Activated CD8-positive, alpha-beta memory T cell treated with anti-CD3 and anti-CD28 coated beads, Interleukin-2, amount 10 ng/mL, durations not matched to agents 7 days and 5 days (primary cell): ENCODE measurements around the gene NUBP2. TPM values are rescaled to one million over a fixed set of nuclear protein-coding genes. Genes with fewer than 3 reads are reported as not detected.
A peak's percentile ranks its signal among the peaks of the same experiment; 100 is the strongest.

ENCODE experiments used
- ATAC-seq: fragments of 150-1000 bp; cut with Tn5 transposase; one replicate; pipeline ENCODE4 v1.10.0; 2021; ENCODE audit warnings: moderate library complexity
- CTCF ChIA-PET: fragments of 350-600 bp; sonication (Branson Sonifier 250); formaldehyde crosslinking; loops from one replicate; lab custom pipeline; 2021; ENCODE audit warnings: antibody characterized with exemption; lab: Charles Lee
- DNase-seq: peaks from one replicate; pipeline ENCODE4 v3.0.0-alpha.2; 2020
- H3K27ac Mint-ChIP-seq: one replicate; pipeline ENCODE4 v1.8.0; 2021; ENCODE audit warnings: mild to moderate bottlenecking, mixed read lengths
- H3K27me3 Mint-ChIP-seq: one replicate; pipeline ENCODE4 v1.8.0; 2021; ENCODE audit warnings: mixed read lengths
- H3K36me3 Mint-ChIP-seq: one replicate; pipeline ENCODE4 v1.8.0; 2021; ENCODE audit warnings: mild to moderate bottlenecking, mixed read lengths
- H3K4me1 Mint-ChIP-seq: one replicate; pipeline ENCODE4 v1.8.0; 2021; ENCODE audit warnings: mixed read lengths
- H3K4me3 Mint-ChIP-seq: one replicate; pipeline ENCODE4 v1.8.0; 2021; ENCODE audit warnings: mild to moderate bottlenecking, moderate library complexity, mixed read lengths
- H3K9me3 Mint-ChIP-seq: one replicate; pipeline ENCODE4 v1.8.0; 2022; ENCODE audit warnings: low read depth, mixed read lengths
- total RNA-seq, 2 experiments: library from RNA; stranded (reverse); gene quantifications; one replicate each; pipeline ENCODE4 v1.2.3, GENCODE V29; 2021

The NUBP2 gene
- total RNA-seq, 2 experiments from 2014 or later: 52.5 to 64.0 TPM

DNA sequence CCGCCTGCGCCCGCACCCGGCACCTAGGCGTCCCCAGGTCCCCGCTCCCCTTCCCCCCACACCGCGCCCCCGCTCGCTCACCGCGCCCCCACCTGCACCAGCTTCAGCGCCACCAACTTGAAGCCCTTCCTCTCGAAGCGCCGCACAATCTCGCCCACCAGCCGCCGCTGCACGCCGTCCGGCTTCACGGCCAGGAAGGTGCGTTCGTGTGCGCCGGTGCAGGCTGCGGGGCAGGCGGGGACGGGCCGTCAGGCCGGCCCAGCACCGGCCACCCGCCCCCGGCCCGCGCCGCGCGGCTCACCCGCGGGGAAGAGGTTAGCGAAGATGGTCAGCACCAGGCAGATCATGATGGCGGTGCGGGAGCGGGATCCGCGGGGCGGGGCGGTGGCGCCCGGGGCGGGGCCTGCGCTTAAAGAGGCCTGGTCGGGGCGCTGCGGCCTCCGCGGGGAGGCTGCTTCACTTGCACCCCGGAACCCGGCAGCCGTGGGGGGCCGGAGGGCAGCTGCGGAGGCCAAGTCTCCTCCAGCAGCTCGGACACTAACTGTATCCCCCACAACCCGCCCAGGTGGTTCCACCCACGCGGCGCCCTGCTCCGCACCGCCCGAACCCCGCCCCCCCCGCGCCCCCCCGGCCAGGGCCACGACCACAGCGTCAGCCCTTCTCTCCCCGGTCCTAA, 11.4 kb upstream of the NUBP2 start, which contains the start of gene NME3:
Gene NME3, minus strand, starts transcription at position 356 of the 676 bp plus-strand sequence. Its CDS starts 9 bp downstream, at position 347.
- Mint-ChIP-seq H3K27ac (peak within 1 kb of the TSS; percentile 98), H3K4me1 (peaks cover 13% of the 10 kb centered on the region), H3K4me3 (peak within 1 kb of the TSS; percentile 100), H3K9me3 (no peaks in the 10 kb centered on the region), H3K27me3 (no peaks in the 10 kb centered on the region), H3K36me3 (peaks cover 7% of the 10 kb centered on the region)
- DNase-seq: peak; percentile 86
- ATAC-seq: peak; percentile 63
- CTCF ChIA-PET: interaction anchor here (1.3 to 4.5 kb wide), 5 partner anchors 11 to 66 kb away, joined by 3 to 47 read pairs (median 7); partner anchors contain the start of genes MAPK8IP3, NUBP2 and SPSB3

DNA sequence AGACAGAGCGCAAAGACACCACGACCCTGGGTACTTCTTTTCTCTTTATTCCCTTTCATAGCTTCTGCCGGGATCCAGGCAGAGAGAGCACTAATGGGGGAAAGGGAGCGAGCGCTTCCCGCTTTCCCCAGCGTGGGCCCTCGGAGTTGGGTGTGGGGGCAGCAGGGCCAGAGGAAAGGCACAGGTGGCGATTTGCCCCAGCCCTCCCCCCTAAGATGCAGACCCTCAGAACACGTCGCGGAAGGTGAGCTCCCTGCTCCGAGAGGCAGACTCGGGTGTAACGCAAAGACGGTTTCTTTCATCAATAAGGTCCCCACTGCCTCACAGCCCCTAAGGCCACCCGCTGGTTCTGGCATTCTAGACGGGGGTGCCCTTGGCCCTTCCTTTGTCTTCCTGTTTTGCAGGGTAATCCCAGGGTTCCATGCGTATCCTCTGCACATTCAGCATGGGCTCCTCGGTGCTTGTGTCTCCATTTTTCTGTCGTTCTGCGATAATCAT, 10.8 kb upstream of the NUBP2 start:
- Mint-ChIP-seq H3K4me3 (peak overlapping the region; percentile 100), H3K27me3 (no peaks in the 10 kb centered on the region), H3K27ac (peak overlapping the region; percentile 98), H3K36me3 (peaks cover 7% of the 10 kb centered on the region), H3K9me3 (no peaks in the 10 kb centered on the region), H3K4me1 (peaks cover 13% of the 10 kb centered on the region)
- ATAC-seq (no peak), DNase-seq (no peak)
- CTCF ChIA-PET: interaction anchor here (1.2 to 4.5 kb wide), 6 partner anchors 10 to 345 kb away, joined by 3 to 47 read pairs (median 6); partner anchors contain the start of genes IFT140, MAPK8IP3, NUBP2 and SPSB3

DNA sequence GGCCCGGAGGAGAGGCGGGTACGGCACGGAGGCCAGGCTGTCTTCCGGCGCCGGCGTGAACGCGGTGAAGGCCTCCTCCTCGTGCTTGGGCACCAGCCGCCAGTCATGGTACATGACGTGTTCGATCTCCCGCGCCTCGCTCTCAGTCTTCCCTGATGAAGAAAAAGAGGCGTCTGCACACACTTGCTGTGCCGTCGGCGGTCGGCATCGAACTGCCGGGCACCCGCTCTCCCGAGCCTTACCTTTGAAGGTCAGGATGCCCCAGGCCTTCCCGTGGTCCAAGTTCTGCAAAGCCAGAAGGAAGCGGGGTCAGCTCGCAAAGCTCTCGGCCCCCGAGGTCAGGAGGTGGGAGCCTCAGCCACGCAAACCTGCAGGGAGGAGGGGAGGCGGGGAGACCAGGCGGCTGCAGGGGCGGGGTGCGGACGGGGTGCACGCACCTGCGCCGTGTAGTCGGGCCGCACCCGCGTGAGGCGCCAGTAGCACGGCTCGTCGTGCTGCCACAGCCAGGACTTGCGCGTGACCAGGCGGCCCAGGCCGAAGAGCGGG, 10.3 kb upstream of the NUBP2 start, which contains the start of gene EME2:
Gene EME2, plus strand, starts transcription at position 449 of the 546 bp plus-strand sequence. CDS start 418 bp downstream, outside the sequence.
- H3K9me3 Mint-ChIP-seq: no peaks in the 10 kb centered on the region
- ATAC-seq: peak; percentile 21

DNA sequence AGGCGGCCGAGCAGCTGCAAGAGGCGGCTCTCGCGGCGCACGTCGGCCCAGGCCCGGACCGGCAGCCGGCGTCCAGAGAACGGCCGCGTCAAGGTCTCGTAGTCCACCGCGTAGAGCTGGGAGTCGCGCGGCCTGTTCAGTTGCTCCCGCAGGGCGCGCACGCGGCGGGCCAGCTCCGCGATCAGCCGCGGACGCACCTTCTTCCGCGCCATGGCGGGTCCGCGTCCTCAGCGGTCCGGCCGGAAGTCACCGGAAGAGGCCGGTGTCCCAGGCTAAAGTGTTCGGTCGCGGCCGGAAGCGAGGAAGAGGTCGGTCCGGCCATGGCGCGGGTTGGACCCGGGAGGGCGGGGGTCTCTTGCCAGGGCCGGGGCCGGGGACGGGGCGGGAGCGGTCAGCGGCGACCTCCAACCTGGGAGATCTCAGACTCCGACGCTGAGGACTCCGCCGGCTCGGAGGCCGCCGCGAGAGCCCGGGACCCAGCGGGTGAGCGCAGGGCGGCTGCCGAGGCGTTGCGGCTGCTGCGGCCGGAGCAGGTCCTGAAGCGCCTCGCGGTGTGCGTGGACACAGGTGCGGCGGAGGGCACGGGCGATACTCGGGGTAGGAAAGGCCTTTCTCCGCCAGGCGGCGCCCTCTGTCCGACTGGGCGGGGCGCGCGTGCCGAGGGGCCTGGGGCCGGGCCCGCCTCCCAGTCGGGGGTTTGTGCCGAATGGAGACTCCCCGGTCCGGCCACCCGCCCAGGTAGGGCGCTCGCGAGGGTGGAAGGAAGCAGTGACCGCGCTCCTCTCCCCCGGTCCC, 9.7 kb upstream of the NUBP2 start, which contains the start of gene MRPS34:
Gene MRPS34, minus strand, starts transcription at position 227 of the 795 bp plus-strand sequence. Its CDS starts 15 bp downstream, at position 212.
- ATAC-seq (peak; percentile 63), DNase-seq (peak; percentile 86)
- peak within 1 kb of the TSS; percentile 98 for H3K27ac Mint-ChIP-seq
- H3K27me3 Mint-ChIP-seq: no peaks in the 10 kb centered on the region
- peaks cover 7% of the 10 kb centered on the region for H3K36me3 Mint-ChIP-seq
- CTCF ChIA-PET: interaction anchor here (0.8 to 4.5 kb wide), 9 partner anchors 8 to 346 kb away, joined by 3 to 47 read pairs (median 5); partner anchors contain the start of genes IFT140, MAPK8IP3, NUBP2 and SPSB3
- peak within 1 kb of the TSS; percentile 100 for H3K4me3 Mint-ChIP-seq
- peaks cover 13% of the 10 kb centered on the region for H3K4me1 Mint-ChIP-seq
- H3K9me3 Mint-ChIP-seq: no peaks in the 10 kb centered on the region

More for the DNA sequence above, 10.3 kb upstream of the NUBP2 start, which contains the start of gene EME2:
- peak within 1 kb of the TSS; percentile 100 for H3K4me3 Mint-ChIP-seq
- peaks cover 13% of the 10 kb centered on the region for H3K4me1 Mint-ChIP-seq
- H3K27me3 Mint-ChIP-seq: no peaks in the 10 kb centered on the region
- peak within 1 kb of the TSS; percentile 98 for H3K27ac Mint-ChIP-seq
- DNase-seq: peak; percentile 74
- CTCF ChIA-PET: interaction anchor here (1.2 to 4.5 kb wide), 6 partner anchors 10 to 345 kb away, joined by 3 to 47 read pairs (median 6); partner anchors contain the start of genes IFT140, MAPK8IP3, NUBP2 and SPSB3
- peaks cover 7% of the 10 kb centered on the region for H3K36me3 Mint-ChIP-seq

DNA sequence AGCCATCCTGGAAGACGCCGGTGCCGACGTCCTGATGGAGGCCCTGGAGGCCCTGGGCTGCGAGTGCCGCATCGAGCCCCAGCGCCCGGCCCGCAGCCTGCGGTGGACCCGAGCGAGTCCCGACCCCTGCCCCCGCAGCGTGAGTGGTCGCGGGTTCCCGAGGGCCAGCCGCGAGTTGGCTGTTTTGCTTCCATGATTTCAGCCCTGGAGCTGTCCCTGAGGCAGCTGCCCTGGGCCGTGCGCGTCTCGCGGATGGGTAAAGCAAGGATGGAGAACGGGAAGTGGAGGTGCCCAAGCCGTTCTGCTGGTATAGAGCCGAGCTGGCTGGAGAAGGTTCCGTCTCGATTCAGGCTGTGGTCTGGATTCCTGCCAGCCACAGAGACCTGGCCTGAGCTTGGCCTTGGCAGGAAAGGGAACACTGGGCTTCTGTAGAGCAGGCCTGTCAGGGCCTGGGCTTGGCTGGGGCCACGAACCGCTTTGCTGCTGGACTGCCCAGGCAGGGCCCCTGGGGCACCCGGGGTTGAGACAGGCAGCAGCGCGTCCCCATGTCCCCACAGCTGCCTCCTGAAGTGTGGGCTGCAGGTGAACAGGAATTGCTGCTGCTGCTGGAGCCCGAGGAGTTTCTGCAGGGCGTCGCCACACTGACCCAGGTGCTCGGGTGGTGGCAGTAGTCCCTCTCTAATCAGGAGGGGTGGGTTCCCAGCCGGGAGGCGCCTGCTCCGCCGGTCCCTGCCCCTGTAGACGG, 8.9 kb upstream of the NUBP2 start:
- ATAC-seq (peak; percentile 7), DNase-seq (peak; percentile 51)
- peak overlapping the region; percentile 100 for H3K4me3 Mint-ChIP-seq
- H3K4me1 Mint-ChIP-seq: peaks cover 13% of the 10 kb centered on the region
- CTCF ChIA-PET: interaction anchor here (0.6 to 4.5 kb wide), 6 partner anchors 8 to 109 kb away, joined by 3 to 47 read pairs (median 4); partner anchors contain the start of genes MAPK8IP3, NUBP2 and SPSB3
- no peaks in the 10 kb centered on the region for H3K9me3 Mint-ChIP-seq
- no peaks in the 10 kb centered on the region for H3K27me3 Mint-ChIP-seq
- peak overlapping the region; percentile 32 for H3K27ac Mint-ChIP-seq
- H3K36me3 Mint-ChIP-seq: peaks cover 5% of the 10 kb centered on the region

DNA sequence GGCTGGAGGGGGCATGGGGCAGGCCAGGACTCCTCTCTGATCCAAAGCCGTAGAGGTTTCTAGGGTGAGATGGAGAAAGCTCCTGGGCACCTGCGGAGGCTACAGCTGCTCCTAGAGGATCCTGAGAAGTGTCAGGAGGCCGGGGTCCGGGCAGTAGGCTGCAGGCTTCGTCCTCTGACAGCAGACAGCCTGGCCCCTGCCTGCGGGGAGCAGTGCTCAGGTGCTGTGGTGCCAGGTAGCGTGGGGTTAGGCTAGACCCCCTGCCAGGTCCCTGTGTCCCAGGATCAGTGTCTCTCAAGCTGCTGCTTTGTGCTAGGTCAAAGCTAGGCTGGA, 8.3 kb upstream of the NUBP2 start:
- DNase-seq: no peak
- no peak for ATAC-seq
- H3K27ac Mint-ChIP-seq: no peak overlapping the region
- H3K9me3 Mint-ChIP-seq: no peaks in the 10 kb centered on the region
- peaks cover 13% of the 10 kb centered on the region for H3K4me1 Mint-ChIP-seq
- peaks cover 5% of the 10 kb centered on the region for H3K36me3 Mint-ChIP-seq
- peak overlapping the region; percentile 100 for H3K4me3 Mint-ChIP-seq
- no peaks in the 10 kb centered on the region for H3K27me3 Mint-ChIP-seq
- CTCF ChIA-PET: interaction anchor here (0.8 to 4.5 kb wide), 5 partner anchors 8 to 69 kb away, joined by 3 to 47 read pairs (median 6); partner anchors contain the start of genes MAPK8IP3, NUBP2 and SPSB3

DNA sequence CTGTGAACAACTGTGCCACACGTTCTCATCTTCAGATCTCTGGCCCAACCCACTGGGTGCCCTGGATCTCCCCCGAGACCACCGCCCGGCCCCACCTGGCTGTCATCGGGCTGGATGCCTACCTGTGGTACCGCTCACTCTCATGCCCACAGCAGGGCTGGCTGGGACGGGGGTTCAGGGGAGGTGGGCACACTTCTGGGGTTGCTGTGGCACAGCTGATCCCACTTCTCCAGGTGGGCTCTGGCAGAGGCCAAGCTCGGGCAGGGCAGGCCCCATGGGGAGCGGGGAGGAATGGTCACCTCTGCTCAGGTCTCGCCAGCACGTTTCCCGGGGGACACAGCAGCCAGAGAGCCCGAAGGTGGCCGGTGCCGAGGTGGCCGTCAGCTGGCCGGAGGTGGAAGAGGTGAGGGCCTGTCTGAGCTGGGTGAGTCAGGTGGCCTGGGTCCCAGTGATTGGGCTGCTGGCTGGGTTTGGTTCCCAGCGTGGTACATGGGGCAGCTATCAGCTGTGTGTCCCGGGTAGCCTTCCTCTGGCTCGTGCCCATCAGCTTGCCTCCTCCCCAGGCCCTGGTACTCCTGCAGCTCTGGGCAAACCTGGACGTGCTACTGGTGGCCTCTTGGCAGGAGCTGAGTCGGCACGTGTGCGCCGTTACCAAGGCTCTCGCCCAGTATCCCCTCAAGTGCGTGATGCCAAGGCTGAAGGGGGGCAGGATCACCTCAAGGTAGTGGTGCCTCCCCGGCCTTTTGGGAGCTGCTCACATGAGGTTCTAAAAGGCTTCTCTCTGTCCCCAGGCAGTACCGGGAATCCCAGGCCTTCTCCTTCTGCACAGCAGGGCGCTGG, 7.5 kb upstream of the NUBP2 start:
- no peak overlapping the region for H3K27ac Mint-ChIP-seq
- CTCF ChIA-PET: interaction anchor here (1.5 to 4.5 kb wide), 2 partner anchors 48 to 70 kb away, joined by 6 to 25 read pairs; partner anchors contain the start of gene MAPK8IP3
- peaks cover 11% of the 10 kb centered on the region for H3K4me1 Mint-ChIP-seq
- peaks cover 5% of the 10 kb centered on the region for H3K36me3 Mint-ChIP-seq
- no peaks in the 10 kb centered on the region for H3K27me3 Mint-ChIP-seq
- ATAC-seq: no peak
- no peak for DNase-seq
- no peaks in the 10 kb centered on the region for H3K9me3 Mint-ChIP-seq
- peak overlapping the region; percentile 22 for H3K4me3 Mint-ChIP-seq

DNA sequence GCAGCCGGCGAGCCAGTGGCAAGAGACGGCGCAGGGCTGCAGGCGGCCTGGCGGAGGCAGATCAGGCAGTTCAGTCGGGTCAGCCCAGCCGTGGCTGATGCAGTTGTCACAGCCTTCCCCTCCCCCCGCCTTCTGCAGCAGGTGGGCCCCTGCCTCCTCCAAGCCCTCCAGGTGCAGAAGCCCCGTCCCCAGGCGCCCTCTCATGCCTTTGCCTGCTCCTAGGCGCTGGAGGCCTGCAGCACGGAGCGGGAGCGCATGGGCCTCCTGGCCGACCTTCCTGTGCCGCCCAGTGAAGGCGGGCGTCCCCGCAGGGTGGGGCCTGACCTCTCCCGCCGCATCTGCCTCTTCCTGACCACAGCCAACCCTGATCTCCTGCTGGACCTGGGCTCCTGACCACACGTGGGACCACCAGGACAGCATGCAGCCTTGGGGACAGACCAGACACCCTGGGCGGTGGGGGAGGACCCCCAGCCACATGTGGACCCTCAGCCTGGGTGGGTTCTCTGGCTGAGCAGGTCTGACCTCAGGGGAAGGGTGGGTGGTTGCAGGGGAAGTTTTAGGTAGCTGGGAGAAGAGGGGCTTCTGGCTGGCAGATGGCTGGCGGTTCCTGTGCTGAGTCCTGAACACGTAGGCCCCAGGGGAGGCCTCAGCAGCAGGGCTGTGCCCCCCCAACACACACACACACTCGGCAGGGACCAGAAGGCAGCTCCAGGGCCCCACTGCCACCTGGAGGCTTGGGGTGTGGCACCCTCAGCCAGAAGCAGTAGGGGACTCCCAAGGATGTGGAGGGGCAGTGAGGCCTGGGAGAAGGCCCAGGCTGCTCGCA, 6.7 kb upstream of the NUBP2 start:
- no peak overlapping the region for H3K27ac Mint-ChIP-seq
- CTCF ChIA-PET: no interaction called here
- no peaks in the 10 kb centered on the region for H3K9me3 Mint-ChIP-seq
- no peak overlapping the region for H3K4me3 Mint-ChIP-seq
- peaks cover 13% of the 10 kb centered on the region for H3K4me1 Mint-ChIP-seq
- ATAC-seq (no peak), DNase-seq (no peak)
- peaks cover 5% of the 10 kb centered on the region for H3K36me3 Mint-ChIP-seq
- H3K27me3 Mint-ChIP-seq: no peaks in the 10 kb centered on the region

DNA sequence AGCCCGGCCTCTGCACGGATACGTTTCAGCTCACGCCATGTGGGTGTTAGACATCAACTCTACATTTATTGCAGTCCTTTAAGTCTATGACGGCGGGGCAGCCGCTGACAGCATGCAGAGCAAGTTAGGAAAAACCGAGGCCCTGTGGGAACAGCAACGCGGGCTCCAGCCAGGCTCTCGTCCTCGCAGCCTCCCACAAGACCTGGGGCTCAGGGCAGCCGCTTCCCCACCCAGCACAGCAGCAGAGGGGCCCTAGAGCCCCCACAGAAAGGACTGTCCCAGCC, 6.1 kb upstream of the NUBP2 start:
- CTCF ChIA-PET: no interaction called here
- Mint-ChIP-seq H3K4me1 (peaks cover 19% of the 10 kb centered on the region), H3K4me3 (no peak overlapping the region)

DNA sequence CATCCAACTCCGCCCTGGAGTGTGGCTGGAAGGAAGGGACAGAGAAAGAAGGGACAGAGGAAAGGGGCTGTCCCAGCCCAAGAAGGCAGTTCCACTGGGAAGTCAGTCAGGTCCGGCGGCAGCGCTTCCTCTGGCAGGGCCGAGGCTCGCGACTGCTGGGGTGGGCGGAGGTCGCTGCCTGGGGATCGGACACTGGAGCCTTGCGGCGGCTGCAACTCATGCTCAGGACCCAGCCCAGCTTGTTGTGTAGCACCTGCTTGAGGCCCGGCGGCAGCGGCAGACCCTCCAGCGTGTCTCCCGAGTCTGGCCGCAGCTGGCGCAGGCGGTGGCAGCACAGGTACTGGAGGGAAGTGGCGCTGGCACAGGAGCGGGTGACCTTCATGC, 5.8 kb upstream of the NUBP2 start:
- peaks cover 22% of the 10 kb centered on the region for H3K4me1 Mint-ChIP-seq
- CTCF ChIA-PET: no interaction called here
- H3K36me3 Mint-ChIP-seq: peaks cover 5% of the 10 kb centered on the region
- no peak overlapping the region for H3K27ac Mint-ChIP-seq
- no peak overlapping the region for H3K4me3 Mint-ChIP-seq
- ATAC-seq (no peak), DNase-seq (no peak)
- no peaks in the 10 kb centered on the region for H3K27me3 Mint-ChIP-seq
- no peaks in the 10 kb centered on the region for H3K9me3 Mint-ChIP-seq

More for the DNA sequence above, 6.1 kb upstream of the NUBP2 start:
- H3K9me3 Mint-ChIP-seq: no peaks in the 10 kb centered on the region
- H3K27ac Mint-ChIP-seq: no peak overlapping the region
- DNase-seq: no peak
- H3K27me3 Mint-ChIP-seq: no peaks in the 10 kb centered on the region
- ATAC-seq: no peak
- H3K36me3 Mint-ChIP-seq: peaks cover 5% of the 10 kb centered on the region
